RWPE1 (cell line): ENCODE data around the gene DUOX1.

Experiments used
- CTCF ChIA-PET: fragments of 350-600 bp; sonication (Branson Sonifier 250); formaldehyde crosslinking; extraction: SDS; loops from one replicate; lab custom pipeline; 2021; lab: Yijun Ruan, JAX
- POLR2A ChIA-PET: fragments of 400-600 bp; formaldehyde crosslinking; extraction: SDS; loops from one replicate; lab custom pipeline; 2020; ENCODE audit warnings: antibody characterized with exemption; ENCODE audit not compliant: low non-redundant PET; lab: Yijun Ruan, JAX
- DNase-seq: peaks from one replicate; pipeline ENCODE4 v3.0.0; 2012; ENCODE audit warnings: low spot score
- H3K27ac ChIP-seq: fragments of 450-650 bp; 2 replicates; pipeline ENCODE4 v1.5.1; 2017
- CTCF ChIP-seq: fragments of 450-650 bp; conservative IDR thresholded peaks from 2 replicates; pipeline ENCODE4 v1.5.1; 2017; ENCODE audit warnings: low read depth, mild to moderate bottlenecking

Gene DUOX1

GRCh38 chr15:45167631-45168205 lies 37.9 kb downstream of the DUOX1 start:
- DNase-seq = no peak
- POLR2A ChIA-PET = interaction anchor here (1.6 kb wide), 1 partner anchor 13 kb away, joined by 4 read pairs; no protein-coding TSS in a partner anchor
- TF ChIP-seq CTCF = peak; percentile 33
- peak overlapping the region; percentile 91 for H3K27ac ChIP-seq
- CTCF ChIA-PET = interaction anchor here (0.8 to 2.0 kb wide), 7 partner anchors 12 to 1545 kb away, joined by 3 to 11 read pairs (median 4); partner anchors contain the start of gene DUOXA1

- ChIA-PET CTCF (interaction anchor here (0.7 to 2.0 kb wide), 5 partner anchors 11 to 50 kb away, joined by 3 to 11 read pairs (median 5); no protein-coding TSS in a partner anchor), POLR2A (interaction anchor here (1.6 kb wide), 1 partner anchor 12 kb away, joined by 4 read pairs; no protein-coding TSS in a partner anchor)
- TF ChIP-seq CTCF = no peak
- no peak for DNase-seq
- peak overlapping the region; percentile 91 for H3K27ac ChIP-seq
Observed at GRCh38 chr15:45168286-45168685, 38.5 kb downstream of the DUOX1 start.

- POLR2A ChIA-PET = interaction anchor here (1.6 kb wide), 1 partner anchor 12 kb away, joined by 4 read pairs; no protein-coding TSS in a partner anchor
- DNase-seq = no peak
- no peak for TF ChIP-seq CTCF
- CTCF ChIA-PET = interaction anchor here (0.7 to 2.0 kb wide), 3 partner anchors 11 to 51 kb away, joined by 3 to 11 read pairs (median 8); no protein-coding TSS in a partner anchor
- peak overlapping the region; percentile 91 for H3K27ac ChIP-seq
Observed at GRCh38 chr15:45168751-45169551, 39.2 kb downstream of the DUOX1 start.

- POLR2A ChIA-PET = interaction anchor here (0.5 kb wide), 1 partner anchor 101 kb away, joined by 3 read pairs; no protein-coding TSS in a partner anchor
- DNase-seq = no peak
- TF ChIP-seq CTCF = no peak
- CTCF ChIA-PET = interaction anchor here (1.0 kb wide), 1 partner anchor 10 kb away, joined by 3 read pairs; no protein-coding TSS in a partner anchor
- peak overlapping the region; percentile 91 for H3K27ac ChIP-seq
Observed at GRCh38 chr15:45169608-45170480, 40.0 kb downstream of the DUOX1 start.

GRCh38 chr15:45171912-45172311 lies 42.1 kb downstream of the DUOX1 start:
- ChIA-PET POLR2A (no interaction called here), CTCF (no interaction called here)
- DNase-seq = no peak
- H3K27ac ChIP-seq = no peak overlapping the region
- no peak for TF ChIP-seq CTCF
